Mucosa of rectum (tissue), 2 donors: ENCODE results near the gene AGPAT2.

Experiments
- H3K27ac ChIP-seq, 2 donors: one replicate each; pipeline ENCODE4 v1.7.0; 2013; ENCODE audit warnings: inconsistent platforms in 2 of 2, low read depth in 2 of 2, low read length in 2 of 2
- H3K27me3 ChIP-seq, 2 donors: one replicate each; pipeline ENCODE4 v1.7.0; 2013; ENCODE audit warnings: low read length in 2 of 2; ENCODE audit not compliant: control insufficient read depth in 2 of 2, insufficient read depth in 2 of 2
- H3K36me3 ChIP-seq, 2 donors: one replicate each; pipeline ENCODE4 v1.7.0; 2013; ENCODE audit warnings: low read length in 2 of 2; ENCODE audit not compliant: control insufficient read depth in 2 of 2, insufficient read depth in 2 of 2
- H3K4me1 ChIP-seq, 2 donors: one replicate each; pipeline ENCODE4 v1.7.0; 2013; ENCODE audit warnings: low read length in 2 of 2, mild to moderate bottlenecking in 1 of 2; ENCODE audit not compliant: control insufficient read depth in 2 of 2, insufficient read depth in 2 of 2
- H3K4me3 ChIP-seq, 2 donors: one replicate each; pipeline ENCODE4 v1.7.0; 2013; ENCODE audit warnings: low read length in 2 of 2
- H3K9ac ChIP-seq, 2 donors: one replicate each; pipeline ENCODE4 v1.7.0; 2013; ENCODE audit warnings: low read length in 2 of 2, low read depth in 1 of 2, mild to moderate bottlenecking in 1 of 2
- H3K9me3 ChIP-seq, 2 donors: one replicate each; pipeline ENCODE4 v1.7.0; 2013; ENCODE audit warnings: low read length in 2 of 2; ENCODE audit not compliant: control insufficient read depth in 2 of 2
- donor health status: healthy.
- donor health status: Normal muscosa, but diverticular disease.

The AGPAT2 gene

DNA sequence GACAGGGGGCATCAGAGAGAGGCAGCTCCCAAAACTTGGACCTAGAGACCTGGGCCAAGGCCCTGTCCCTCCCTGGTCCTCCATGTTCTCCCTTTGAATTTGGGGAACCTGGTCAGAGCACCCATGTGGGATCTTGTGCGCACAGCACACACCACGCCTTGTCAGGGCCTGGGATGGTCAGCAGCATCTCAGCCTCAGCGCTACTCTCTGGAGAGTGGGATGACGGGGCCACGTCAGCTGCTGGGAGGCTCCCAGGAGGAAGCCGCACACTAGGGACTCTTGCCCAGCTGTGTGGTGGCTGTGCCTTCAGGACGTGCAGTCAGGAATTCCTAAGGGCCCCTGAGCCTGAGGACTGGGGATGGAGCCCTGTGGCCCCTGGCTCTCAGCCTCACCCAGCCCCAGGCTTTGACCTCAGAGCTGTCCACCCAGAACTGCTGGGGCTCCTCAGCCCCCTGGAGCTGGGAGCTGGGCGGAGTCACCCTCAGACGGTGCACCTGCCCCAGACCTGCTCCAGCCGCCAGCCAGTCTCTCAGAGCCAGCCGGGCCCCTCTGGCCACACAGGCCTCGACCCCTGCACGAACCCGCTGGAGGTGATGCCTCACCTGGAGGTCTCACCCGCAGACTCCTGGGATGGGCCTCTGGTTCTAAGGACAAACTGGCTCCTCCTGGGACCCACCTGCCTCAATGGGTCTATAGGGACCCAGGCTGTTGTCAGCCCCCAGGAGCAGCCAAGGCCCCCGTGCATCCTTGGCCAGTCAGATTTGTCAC lies 62.9 kb downstream of the AGPAT2 start:
- Histone ChIP-seq H3K9me3 (no peaks in the 10 kb centered on the region), H3K4me1 (peaks cover 35 to 39% of the 10 kb centered on the region in 2 donors), H3K27me3 (no peaks in the 10 kb centered on the region), H3K4me3 (no peak overlapping the region), H3K9ac (peak overlapping the region in 1 of 2 donors; percentile 33), H3K36me3 (no peaks in the 10 kb centered on the region), H3K27ac (peak overlapping the region; percentile 43 to 58)

GRCh38 chr9:136623842-136624183 lies 63.4 kb downstream of the AGPAT2 start:
- H3K27me3 ChIP-seq = no peaks in the 10 kb centered on the region
- H3K27ac ChIP-seq = peak overlapping the region in 1 of 2 donors; percentile 32
- H3K4me3 ChIP-seq = no peak overlapping the region
- H3K9me3 ChIP-seq = no peaks in the 10 kb centered on the region
- no peaks in the 10 kb centered on the region for H3K36me3 ChIP-seq
- no peak overlapping the region for H3K9ac ChIP-seq
- peaks cover 38 to 43% of the 10 kb centered on the region in 2 donors for H3K4me1 ChIP-seq
